ENCODE data around the gene CDON. TPM values are rescaled to one million over a fixed set of nuclear protein-coding genes. Genes with fewer than 3 reads are reported as not detected.

CDON gene
- total RNA-seq, 2 donors from 2014 or later = 2.3 to 10.5 TPM

GRCh38 chr11:126105022-126105747 lies 42.5 kb upstream of the CDON start:
- intact Hi-C loops (cut with DNase I) = no loop called here
- Histone ChIP-seq H3K4me1 (no peaks in the 10 kb centered on the region), H3K27me3 (no peaks in the 10 kb centered on the region), H3K9ac (ENCODE audit: low read depth in 2 of 2, low read length in 2 of 2) (no peak overlapping the region), H3K4me3 (no peak overlapping the region), H3K9me3 (no peaks in the 10 kb centered on the region), H3K27ac (no peak overlapping the region), H3K36me3 (no peaks in the 10 kb centered on the region)
- no peak for DNase-seq
- no peak for TF ChIP-seq CTCF (IDR thresholded peaks at IDR 0.05)

DNA sequence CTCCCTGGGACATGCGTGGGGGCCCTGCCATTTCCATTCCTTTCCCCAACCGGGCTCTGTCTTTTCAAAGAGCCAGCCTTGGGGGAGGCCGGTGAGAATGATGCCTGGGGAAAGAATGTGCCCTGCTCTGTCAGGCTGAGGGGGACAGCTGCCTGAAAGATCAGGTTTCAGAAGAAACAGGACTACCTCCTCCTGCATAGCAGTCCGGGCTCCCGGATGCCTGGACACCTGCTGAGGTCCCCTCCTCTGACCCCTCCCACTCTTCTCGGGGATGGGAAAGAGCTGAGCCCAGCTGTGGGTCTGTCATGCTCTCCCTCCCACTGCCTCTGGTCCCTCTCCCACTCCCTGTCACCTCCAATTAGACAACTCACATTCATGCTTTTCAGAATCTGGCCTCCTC lies 41.8 kb upstream of the CDON start:
- H3K27me3 ChIP-seq = no peaks in the 10 kb centered on the region
- no peak overlapping the region for H3K4me3 ChIP-seq
- TF ChIP-seq CTCF (IDR thresholded peaks at IDR 0.05) = no peak
- no peaks in the 10 kb centered on the region for H3K36me3 ChIP-seq
- no peak overlapping the region for H3K27ac ChIP-seq
- no peak overlapping the region for H3K9ac ChIP-seq (ENCODE audit: low read depth in 2 of 2, low read length in 2 of 2)
- no peak for DNase-seq
- intact Hi-C loops (cut with DNase I) = no loop called here
- no peaks in the 10 kb centered on the region for H3K4me1 ChIP-seq
- H3K9me3 ChIP-seq = no peaks in the 10 kb centered on the region

DNA sequence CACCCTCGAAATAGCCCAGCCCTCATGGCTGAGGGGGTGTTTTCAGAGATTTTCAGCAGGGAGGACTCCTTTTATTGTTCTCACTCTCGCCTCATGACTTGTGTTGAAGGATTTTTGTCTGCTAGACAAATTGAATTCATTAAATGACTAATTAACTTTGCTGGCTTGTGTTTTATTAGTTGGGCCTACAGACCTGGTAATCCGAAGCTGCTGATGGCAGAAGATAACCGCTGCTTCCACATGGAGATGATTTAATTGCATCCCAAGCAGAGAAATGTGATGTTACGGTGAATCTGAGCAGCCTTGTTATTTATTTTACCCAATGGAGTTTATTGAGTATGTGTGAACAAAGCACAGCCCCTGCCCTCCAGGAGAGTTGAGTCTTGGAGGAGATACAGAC lies 40.5 kb upstream of the CDON start:
- H3K9me3 ChIP-seq = no peaks in the 10 kb centered on the region
- no peaks in the 10 kb centered on the region for H3K36me3 ChIP-seq
- H3K27ac ChIP-seq = no peak overlapping the region
- intact Hi-C loops (cut with DNase I) = no loop called here
- H3K9ac ChIP-seq (ENCODE audit: low read depth in 2 of 2, low read length in 2 of 2) = no peak overlapping the region
- TF ChIP-seq CTCF (IDR thresholded peaks at IDR 0.05) = no peak
- no peak overlapping the region for H3K4me3 ChIP-seq
- H3K27me3 ChIP-seq = no peaks in the 10 kb centered on the region
- DNase-seq = no peak
- no peaks in the 10 kb centered on the region for H3K4me1 ChIP-seq

DNA sequence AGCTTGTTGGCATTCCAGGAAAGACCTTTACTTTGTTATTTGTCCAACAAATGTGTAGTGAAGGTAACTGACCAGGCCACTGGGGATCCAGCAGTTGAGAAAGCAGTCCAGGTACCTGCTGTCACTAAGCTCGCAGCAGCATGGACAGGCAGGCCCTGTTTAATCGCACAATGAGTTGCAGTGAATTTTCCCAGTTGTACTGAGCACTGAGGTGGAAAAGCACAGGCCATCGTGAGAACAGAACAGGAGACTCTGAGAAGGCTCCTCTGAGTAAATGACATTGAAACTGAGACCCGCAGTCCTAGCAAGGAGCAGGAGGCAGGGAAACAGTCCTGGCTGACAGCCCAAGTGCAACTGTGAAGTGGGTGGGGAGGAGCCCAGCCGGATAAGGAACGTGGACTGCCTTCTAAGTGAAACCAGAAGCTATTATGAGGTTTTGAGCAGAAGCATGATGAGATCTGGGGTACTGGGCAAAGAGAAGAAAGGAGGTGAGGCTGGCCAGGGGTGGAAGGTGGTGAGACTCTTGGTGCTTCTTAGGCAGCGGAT lies 39.8 kb upstream of the CDON start:
- no peak for TF ChIP-seq CTCF (IDR thresholded peaks at IDR 0.05)
- H3K27me3 ChIP-seq = no peaks in the 10 kb centered on the region
- no peaks in the 10 kb centered on the region for H3K36me3 ChIP-seq
- H3K4me1 ChIP-seq = no peaks in the 10 kb centered on the region
- intact Hi-C loops (cut with DNase I) = no loop called here
- H3K27ac ChIP-seq = no peak overlapping the region
- no peak overlapping the region for H3K9ac ChIP-seq (ENCODE audit: low read depth in 2 of 2, low read length in 2 of 2)
- no peak for DNase-seq
- H3K9me3 ChIP-seq = no peaks in the 10 kb centered on the region
- H3K4me3 ChIP-seq = no peak overlapping the region

GRCh38 chr11:126101930-126102283 lies 39.2 kb upstream of the CDON start:
- intact Hi-C loops (cut with DNase I) = no loop called here
- Histone ChIP-seq H3K4me3 (no peak overlapping the region), H3K4me1 (no peaks in the 10 kb centered on the region), H3K9ac (ENCODE audit: low read depth in 2 of 2, low read length in 2 of 2) (no peak overlapping the region), H3K27ac (no peak overlapping the region), H3K36me3 (no peaks in the 10 kb centered on the region), H3K27me3 (no peaks in the 10 kb centered on the region), H3K9me3 (no peaks in the 10 kb centered on the region)
- TF ChIP-seq CTCF (IDR thresholded peaks at IDR 0.05) = no peak
- no peak for DNase-seq
